NCI-H510A treated with DMSO at 0.1 percent for 48 hours (cell line): ENCODE results near the gene PAN2.
"Not testable (repeated sequence)": the region's sequence is repeated elsewhere in the genome, so short reads cannot be mapped to it uniquely, and the experiment has no call there.

ENCODE experiments used
- DNase-seq: peaks from one replicate; lab custom pipeline; 2025; lab: John Stamatoyannopoulos, UW

The PAN2 gene

DNA sequence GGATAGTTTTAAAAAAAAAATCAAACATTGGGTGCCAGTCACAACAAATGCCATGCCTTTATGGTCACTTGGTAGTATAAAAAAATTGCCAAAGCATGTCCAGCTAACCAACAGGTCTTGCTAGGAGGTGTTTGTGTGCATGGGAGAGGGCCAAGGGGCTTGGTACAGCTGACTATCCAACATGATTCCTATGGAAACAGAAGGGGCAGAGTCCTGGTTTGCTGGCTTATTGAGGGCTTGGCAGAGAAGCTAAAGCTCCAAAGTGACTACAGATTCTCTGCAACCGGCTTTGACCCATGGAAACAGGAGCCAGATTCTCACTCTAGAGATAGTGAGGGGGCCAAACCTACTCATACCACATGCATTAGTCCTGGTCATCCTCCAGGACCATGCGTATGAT, 61.3 kb downstream of the PAN2 start:
- DNase-seq: not testable (repeated sequence)

DNA sequence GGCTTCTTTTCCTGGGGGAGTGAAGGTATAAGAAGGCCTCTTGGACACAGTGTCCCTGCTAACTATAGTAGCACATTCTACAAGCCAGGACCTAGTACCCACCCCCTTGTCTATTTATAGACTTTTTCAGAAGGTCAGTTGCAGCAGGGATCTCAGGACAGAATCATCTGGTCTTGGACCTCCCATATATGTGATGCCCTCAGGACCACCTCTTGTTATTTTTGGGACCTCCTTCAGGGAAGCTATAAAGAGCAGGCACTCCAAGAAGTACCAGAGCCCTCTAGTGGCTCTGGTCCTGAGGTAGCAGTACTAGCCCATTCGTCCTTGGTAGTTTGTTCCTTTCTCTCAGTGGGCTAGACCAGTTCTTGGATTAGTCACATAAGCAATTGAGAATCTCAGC, 62.8 kb downstream of the PAN2 start:
- peak; percentile 7 for DNase-seq

DNA sequence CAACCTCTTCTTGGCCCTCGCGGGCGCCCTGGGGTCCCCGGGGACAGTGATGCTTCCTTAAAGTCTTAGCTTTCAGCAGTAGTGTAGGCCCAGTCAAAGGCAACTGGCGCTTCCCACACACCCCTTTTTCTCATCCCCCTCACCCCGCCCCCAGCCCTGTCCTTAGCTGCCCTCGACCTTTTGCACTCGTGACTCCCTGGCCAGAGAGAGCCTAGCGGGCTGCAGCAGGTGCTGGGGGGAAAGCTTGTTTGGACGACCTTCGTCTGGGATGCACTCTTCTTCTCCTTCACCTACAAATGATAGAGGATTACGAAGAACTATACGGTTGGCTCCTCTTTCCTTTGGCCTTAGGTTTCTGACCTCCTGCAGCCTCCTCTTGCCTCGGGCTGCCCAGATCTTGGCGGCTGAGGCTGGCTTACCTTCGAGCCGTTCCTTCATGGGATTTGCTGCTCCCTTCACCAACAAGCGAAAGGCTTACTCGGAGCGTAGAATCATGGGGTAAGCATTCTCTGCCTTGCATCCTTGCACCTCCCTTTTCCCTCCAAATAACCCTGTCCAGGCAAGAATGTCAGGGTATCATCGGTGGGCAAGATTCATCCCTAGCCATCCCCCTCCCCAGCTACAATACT, 66.2 kb downstream of the PAN2 start:
- DNase-seq: no peak

DNA sequence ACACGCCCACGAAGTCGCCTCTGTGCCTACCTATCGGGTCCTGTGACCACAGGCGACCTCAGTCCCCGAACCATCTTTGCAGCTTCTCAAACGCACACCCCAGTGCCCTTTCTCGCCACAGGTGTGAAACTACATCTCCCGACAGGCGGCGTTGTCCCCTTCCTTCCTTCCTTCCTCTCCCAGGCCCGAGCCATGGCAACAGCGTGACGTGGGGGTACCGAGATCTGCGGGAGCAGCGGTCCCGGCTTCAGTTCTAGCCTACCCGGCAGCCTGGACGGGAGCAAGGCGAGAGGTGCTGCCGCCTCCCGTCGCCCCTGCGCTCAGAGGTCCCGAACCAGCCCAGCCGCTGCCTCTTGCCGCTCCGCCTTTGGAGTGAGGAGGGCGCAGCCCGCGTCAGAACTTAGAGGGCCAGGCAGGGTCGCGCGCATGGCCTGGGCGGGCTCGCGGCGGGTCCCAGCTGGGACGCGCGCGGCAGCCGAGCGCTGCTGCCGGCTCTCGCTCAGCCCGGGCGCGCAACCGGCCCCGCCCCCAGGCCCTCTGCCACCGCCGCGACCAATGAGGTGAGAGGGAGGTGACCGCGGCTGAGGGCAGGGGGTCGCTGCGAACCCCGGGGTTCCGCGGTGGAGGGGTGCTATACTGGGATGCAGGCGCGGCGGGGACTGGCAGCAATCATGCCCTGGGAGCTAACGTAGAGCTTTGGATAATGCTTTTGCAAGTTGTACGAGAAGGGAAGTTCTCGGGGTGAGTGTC, 66.9 kb downstream of the PAN2 start, which contains the start of gene COQ10A:
Gene COQ10A, plus strand, starts transcription at position 250 of the 750 bp plus-strand sequence. Its CDS starts 177 bp downstream, at position 427.
- peak; percentile 94 for DNase-seq
